ENCODE data around the gene ENPP1.

GRCh38 chr6:131885237-131885636 lies 77.4 kb downstream of the ENPP1 start:
- TF ChIP-seq POLR2A (IDR thresholded peaks at IDR 0.05), result no peak
- TF ChIP-seq CTCF (IDR thresholded peaks at IDR 0.05), result no peak
- no peak for TF ChIP-seq EP300 (IDR thresholded peaks at IDR 0.05)

Data from ovary (tissue), 3 donors.